SH-SY5Y (cell line): ENCODE measurements around the gene PRKCH.

ENCODE experiments used
- GATA2 ChIP-seq: IDR thresholded peaks from 2 replicates; pipeline ENCODE4 v1.6.1; 2011; ENCODE audit warnings: mild to moderate bottlenecking, low read depth, low read length
- GATA3 ChIP-seq: IDR thresholded peaks from 2 replicates; pipeline ENCODE4 v1.6.1; 2011; ENCODE audit warnings: low read depth, mild to moderate bottlenecking, low read length, moderate library complexity

DNA sequence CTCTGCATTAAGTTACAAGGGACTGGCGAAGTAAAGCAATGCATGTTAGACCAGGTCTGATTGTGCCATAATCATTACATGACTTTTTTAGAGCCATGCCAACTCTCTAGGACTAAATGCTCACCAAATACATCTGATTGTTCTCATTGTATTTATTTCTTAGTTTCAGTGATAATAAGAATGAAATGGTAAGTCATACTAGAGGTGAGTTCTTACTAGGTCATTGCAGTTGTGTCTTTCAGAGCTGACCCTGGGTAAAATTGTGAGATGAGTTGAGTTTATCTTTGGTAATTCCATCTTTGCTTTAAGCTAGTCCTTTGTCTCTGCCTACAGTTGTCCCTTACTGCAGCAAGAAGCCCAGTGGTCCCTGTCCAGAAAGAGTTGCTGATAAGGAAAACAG lies 73.2 kb downstream of the PRKCH start:
- TF ChIP-seq GATA2 (no peak), GATA3 (no peak)
